HFF-Myc (cell line): ENCODE data around the gene FNDC3B.

Source experiments
- DNase-seq: peaks from one replicate; pipeline ENCODE4 v3.0.0-alpha.2; 2011; ENCODE audit warnings: low read depth; ENCODE audit errors: extremely low read depth
- H3K4me3 ChIP-seq: replicated peaks from 2 replicates; pipeline ENCODE4 v1.5.1; 2011; ENCODE audit warnings: low read depth, mild to moderate bottlenecking, control low read depth, low read length
- TF ChIP-seq, protein P1 (sequence below): IDR thresholded peaks from 2 replicates; pipeline ENCODE4 v1.5.1; 2012; ENCODE audit warnings: mild to moderate bottlenecking, low read depth, low read length, control low read depth; ENCODE audit errors: missing control alignments

The FNDC3B gene

DNA sequence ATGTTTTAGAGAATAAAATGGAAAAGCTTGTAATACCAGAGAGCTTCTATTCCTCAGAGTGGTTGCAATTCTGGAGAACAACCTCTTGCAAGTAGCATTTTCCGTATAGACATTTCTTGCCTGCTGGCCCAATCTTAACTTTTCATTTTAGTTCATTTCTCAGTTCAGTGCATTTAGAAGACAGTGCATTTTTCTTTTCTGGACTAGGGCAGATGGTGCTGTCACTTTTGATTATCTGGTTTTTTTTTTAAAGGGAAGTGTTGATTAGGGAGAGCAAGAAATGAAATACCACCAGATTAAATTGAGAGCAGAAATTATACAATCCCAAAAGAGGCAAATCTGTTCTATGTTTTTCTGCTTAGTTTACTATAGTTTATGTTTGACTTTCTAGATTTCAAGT lies 236.2 kb downstream of the FNDC3B start:
- DNase-seq = no peak
- H3K4me3 ChIP-seq = no peak overlapping the region
- TF ChIP-seq, protein P1, sequence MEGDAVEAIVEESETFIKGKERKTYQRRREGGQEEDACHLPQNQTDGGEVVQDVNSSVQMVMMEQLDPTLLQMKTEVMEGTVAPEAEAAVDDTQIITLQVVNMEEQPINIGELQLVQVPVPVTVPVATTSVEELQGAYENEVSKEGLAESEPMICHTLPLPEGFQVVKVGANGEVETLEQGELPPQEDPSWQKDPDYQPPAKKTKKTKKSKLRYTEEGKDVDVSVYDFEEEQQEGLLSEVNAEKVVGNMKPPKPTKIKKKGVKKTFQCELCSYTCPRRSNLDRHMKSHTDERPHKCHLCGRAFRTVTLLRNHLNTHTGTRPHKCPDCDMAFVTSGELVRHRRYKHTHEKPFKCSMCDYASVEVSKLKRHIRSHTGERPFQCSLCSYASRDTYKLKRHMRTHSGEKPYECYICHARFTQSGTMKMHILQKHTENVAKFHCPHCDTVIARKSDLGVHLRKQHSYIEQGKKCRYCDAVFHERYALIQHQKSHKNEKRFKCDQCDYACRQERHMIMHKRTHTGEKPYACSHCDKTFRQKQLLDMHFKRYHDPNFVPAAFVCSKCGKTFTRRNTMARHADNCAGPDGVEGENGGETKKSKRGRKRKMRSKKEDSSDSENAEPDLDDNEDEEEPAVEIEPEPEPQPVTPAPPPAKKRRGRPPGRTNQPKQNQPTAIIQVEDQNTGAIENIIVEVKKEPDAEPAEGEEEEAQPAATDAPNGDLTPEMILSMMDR = no peak

DNA sequence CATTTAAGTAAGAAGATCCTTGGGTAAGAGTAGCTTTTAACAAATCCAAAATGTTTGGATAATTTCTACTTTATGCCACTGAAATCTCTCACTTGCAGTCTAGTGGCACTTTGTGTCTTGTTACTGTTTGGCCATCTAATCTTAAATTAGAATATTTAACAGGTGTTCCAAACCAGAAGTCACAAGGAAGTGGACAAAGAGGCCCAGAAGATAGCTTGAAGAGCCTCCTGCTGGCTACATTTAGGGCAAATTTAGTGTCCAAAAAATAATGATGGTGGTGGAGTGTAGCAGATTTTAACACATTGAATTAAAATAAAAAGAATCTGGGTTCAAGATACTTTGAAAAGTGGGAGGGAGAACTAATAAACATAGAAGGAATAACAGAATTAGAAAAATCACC lies 236.7 kb downstream of the FNDC3B start:
- H3K4me3 ChIP-seq = no peak overlapping the region
- TF ChIP-seq, protein P1 = no peak
- DNase-seq = no peak

DNA sequence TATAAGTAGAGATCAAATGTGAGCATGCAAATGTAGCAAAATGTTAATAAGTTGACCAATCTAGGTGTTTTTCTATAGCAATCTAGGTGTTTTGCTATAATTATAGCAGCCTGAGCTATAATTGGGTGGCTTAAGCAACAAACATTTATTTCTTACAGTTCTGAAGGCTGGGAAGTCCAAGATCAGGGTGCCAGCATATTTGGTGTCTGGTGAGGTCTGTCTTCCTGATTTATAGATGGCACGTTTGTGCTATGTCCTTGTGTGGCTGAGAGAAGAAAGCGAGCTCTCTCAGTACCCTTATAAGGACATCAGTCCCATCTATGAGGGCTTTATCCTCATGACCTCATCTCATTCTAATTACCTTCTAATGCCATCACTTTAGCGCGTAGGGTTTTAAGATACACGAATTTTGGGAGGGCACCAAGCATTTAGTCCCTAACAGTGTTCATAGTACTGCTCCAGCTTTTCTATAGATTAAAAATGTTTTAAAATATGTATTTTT lies 237.8 kb downstream of the FNDC3B start:
- no peak for DNase-seq

DNA sequence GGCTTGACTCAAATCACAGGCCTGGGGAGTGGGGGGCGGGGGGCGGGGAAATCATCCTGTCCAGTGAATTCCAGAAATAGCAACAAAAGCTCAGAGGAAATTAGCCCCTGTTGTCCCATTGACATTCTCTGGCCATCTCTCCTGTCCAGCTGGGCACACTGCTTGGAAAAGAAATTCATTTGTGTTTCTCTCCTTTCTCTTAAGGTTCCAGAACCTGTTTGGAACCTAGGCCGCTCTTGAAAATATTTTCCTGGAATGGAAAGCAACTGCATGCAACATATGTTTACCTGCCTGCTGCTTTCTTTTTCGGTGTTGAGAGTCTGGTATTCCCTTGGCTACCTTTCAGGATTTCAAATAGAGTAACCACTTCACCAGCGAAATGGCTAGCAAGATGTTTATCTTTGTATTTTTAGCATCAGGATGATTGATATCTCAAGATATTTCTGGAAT lies 239.8 kb downstream of the FNDC3B start:
- TF ChIP-seq, protein P1 = no peak
- no peak overlapping the region for H3K4me3 ChIP-seq
- DNase-seq = no peak

More for the DNA sequence above, 237.8 kb downstream of the FNDC3B start:
- no peak overlapping the region for H3K4me3 ChIP-seq
- TF ChIP-seq, protein P1 = no peak

DNA sequence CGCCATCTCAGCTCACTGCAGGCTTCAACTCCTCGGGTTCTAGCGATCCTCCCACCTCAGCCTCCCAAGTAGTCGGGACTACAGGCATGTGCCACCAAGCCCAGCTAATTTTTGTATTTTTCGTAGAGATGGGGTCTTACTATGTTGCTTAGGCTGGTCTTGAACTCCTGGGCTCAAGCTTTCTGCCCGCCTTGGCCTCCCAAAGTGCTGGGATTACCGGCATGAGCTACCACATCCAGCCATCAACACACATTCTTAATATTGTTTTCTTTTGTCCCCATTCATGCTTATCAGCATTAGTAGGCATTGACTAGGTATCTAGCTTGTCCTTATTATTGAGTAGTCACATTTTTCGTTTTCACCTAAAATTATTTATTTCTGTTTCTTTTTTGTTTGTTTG lies 240.6 kb downstream of the FNDC3B start:
- TF ChIP-seq, protein P1 = no peak
- DNase-seq = no peak
- no peak overlapping the region for H3K4me3 ChIP-seq

DNA sequence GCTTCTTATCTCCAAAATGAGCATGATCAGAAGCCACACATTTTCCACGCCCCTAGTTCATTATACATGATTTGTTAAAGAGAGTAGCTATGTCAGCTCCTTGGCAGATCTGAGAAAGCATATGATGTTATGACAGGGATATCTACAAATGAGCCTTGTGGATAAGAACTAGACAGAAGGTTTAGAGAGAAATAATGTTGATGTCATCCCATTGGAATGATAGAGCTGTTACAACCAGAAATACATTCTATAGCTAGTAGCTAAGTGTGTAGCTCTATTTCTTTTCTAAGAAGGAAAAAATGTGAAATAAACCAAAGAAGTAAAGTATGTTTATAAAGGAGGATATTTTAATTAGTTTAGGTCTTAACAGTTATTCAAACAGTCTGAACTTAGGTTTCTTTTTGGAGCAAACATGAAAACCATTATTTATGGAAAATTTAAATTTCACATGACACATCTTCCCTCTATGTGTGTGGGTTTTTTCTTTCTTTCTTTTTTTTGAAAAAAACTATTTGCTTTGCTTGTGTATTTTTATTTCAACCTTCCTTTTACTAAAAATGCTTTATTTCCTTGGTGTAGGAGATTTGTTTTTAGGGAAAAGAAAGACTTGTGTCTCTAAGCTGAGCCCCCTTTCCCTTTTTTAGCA lies 241.2 kb downstream of the FNDC3B start:
- no peak overlapping the region for H3K4me3 ChIP-seq
- no peak for DNase-seq
- TF ChIP-seq, protein P1 = no peak

DNA sequence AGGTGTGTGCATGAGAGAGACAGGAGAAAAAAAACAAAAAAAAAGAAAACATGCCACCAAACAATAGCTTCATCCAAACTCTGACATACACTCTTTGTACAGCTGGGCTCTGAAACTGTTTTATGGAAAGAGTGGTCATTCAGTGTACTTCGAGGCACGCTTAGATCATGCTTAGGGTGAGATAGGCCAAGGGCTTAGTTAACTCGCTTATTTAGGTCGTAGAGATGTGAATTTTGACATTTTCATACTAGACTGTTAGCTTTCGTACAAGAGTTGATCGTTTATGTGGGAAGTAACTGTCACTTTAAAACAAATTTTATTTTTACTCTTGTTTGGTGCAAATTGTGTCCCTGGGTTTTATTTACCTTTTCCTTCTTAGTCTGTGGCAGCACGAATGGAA lies 242.5 kb downstream of the FNDC3B start:
- DNase-seq = no peak
- TF ChIP-seq, protein P1 = no peak

More for the DNA sequence above, 242.5 kb downstream of the FNDC3B start:
- H3K4me3 ChIP-seq = no peak overlapping the region
